DMS53 treated with DMSO at 0.1 percent for 48 hours (cell line): Measurements from ENCODE around the gene AMBP.

Source experiments
- DNase-seq: peaks from one replicate; lab custom pipeline; 2025; ENCODE audit not compliant: unreplicated experiment; lab: John Stamatoyannopoulos, UW

The AMBP gene

GRCh38 chr9:114112778-114113584 lies 34.9 kb upstream of the AMBP start:
- no peak for DNase-seq

GRCh38 chr9:114112325-114112724 lies 34.2 kb upstream of the AMBP start:
- no peak for DNase-seq

DNA sequence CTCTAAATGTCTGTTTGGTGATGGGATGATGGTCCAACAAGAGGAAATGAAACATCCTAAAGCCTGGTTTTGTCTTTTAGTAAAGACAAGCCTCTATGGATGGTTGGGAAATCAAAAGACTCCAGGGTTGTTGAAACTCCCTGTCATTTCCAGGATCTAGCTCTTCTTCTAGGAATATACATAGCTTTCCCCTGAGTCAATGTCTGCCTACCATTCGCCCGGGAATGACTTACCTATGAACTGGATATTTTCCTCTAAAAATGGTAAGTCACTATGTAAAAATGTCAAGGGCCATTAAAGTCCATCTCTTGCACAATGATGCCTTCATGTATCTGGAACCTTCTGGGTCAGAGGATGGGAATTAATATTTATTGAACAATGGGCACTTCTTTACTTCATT lies 32.1 kb upstream of the AMBP start:
- DNase-seq, result no peak

GRCh38 chr9:114109124-114109523 lies 31.0 kb upstream of the AMBP start:
- no peak for DNase-seq

DNA sequence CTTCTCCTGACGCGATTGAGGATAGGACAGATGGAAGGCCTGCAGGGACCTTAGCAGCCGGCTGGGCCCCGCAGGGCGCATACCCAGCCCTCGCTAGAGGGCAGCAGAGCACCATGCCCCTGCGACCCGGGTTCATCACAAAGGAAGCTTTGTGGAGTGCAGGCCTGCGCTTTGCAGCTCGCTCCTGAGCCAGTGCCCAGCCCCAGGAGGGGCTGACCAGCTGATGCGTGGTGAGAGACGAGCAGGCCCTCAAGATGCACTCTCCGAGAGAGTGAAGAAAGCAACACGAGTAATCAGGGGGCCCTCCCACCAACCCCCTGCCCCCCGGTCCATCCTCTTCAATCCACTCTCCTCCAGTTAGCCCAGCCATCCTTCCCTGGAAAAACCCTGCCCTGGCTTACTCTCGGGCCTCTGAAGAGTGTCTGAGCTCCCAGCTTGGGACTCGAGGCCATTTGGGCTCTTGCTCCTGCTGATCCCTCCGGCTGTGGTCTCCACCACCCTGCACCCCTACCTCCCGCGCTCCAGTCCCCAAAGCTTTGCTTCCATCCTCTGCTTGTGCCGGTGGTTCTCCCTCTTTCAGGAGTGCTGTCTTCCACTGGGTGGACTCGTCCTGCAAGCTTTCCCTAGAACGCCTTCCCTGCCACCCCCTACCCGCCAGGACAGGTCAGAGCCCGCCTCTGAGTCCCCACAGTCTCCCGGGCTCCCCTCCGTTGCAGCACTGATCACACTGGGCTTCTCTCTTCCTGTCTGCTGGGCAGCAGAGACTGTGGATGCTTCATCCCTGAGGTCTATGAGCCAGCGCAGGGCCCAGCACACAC lies 30.1 kb upstream of the AMBP start:
- DNase-seq, result peak; percentile 53

DNA sequence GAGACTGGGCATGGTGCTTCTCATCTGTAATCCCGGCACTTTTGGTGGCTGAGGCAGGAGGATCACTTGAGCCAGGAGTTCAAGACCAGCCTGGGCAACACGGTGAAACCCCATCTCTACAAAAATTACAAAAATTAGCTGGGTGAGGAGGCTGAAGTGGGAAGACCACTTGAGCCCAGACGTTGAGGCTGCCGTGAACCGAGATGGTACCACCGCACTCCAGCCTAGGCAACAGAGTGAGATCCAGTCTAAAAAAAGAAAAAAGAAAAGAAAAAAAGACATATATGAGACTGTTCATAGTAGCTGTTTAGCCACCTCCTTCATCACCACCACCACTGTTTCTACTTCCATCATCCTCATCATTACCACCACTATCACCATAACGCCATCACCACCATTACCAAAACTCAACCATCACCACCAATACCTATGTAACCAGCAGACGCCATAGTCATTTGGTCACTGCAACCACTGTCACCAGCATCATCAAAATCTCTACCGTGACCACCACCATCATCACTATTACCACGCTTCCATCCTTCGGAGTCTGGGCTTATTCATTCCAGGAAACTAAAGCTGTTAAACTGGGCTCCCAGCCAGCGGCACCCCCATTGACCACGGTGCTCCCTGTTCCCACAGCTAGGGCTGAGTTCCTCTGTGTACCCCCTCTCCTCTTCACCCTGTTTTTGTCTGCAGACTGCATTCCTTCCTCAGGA lies 29.3 kb upstream of the AMBP start:
- no peak for DNase-seq

- DNase-seq, result no peak
These were observed 27.1 kb upstream of the AMBP start for GRCh38 chr9:114105236-114105635.

DNA sequence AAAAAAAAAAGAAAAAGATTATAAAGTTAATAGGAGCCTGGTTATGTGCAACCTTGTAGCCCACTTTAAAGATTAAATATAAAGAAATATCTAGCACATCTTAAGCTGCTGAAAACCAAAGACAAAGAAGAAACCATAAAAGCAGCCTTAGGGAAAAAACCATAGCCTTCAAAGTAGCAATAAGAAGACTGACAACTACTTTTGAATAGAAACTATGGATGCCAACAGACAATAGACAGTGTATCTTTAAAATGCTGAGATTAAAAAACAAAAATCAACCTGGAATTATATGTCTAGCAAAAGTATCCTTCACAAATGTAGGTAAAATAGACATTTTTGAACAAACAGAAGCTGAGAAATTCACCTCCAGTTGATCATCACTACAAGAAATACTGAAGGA lies 24.4 kb upstream of the AMBP start:
- DNase-seq, result no peak

GRCh38 chr9:114100536-114100935 lies 22.4 kb upstream of the AMBP start:
- no peak for DNase-seq

DNA sequence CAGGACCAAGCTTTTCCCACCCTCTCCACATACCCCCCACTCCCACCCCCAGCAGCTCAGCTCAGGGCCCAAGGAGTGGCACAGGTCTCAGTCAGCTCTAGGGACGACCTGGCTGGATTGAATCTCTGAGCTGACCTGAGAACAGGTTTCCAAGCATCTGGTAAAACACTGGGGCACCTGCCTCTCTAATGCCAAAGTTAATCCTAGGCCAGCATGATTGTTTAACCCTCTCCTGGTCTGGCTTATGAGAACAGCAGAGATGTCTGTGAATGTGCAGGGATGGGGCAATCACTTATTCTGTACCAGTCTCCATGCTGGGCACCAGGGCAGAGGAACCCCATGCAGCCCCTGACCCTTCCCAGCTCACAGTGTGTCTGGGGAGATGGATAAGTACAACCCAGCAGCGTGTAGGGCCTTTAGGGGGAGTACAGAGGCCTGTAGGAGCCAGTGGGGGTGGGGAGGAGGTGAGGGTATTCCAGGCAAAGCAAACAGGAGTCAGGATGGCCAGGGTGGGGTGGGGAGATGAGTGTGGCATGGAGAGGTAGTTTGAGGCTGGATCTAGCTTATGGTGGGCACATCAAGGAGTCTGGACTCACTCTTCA lies 21.7 kb upstream of the AMBP start:
- DNase-seq, result peak; percentile 70

DNA sequence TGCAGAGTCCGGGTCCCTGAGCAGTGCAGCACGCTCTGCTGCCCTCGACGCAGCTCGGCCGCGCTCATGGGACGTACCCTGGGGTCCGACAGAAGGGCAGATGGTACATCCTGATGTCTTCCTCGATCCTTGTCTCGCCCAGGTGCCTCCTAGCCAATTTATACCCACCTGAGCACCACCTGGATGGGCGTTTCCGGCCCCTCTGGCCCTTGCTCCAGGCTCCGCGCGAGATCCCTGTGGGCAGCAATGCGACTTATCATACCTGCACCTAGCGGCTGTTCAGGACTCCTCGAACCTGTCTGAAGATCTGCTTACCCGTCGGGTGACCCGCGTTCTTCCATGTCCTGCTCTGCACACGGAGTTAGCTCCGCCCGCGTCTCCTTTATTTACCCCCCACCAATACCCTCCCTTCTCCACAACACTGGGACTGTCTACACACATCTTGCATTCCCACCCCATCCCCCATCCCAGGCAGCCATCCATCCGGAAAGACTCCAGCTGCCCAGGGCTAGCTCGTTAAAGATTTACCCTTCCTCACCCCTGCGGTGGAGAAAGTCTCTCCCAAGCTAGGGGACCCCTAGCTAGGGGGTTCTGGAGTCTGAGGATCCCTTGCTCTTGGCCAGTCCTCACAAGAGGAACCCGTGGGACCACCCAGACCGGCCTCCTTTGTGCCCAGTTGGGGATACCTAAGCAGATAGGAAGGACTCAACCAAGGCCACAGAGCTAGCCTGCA lies 21.0 kb upstream of the AMBP start, which contains the start of gene KIF12:
TSS of gene KIF12 (minus strand) at position 357 of the 733 bp plus-strand sequence. CDS start at position 341, 16 bp downstream.
- peak; percentile 83 for DNase-seq

DNA sequence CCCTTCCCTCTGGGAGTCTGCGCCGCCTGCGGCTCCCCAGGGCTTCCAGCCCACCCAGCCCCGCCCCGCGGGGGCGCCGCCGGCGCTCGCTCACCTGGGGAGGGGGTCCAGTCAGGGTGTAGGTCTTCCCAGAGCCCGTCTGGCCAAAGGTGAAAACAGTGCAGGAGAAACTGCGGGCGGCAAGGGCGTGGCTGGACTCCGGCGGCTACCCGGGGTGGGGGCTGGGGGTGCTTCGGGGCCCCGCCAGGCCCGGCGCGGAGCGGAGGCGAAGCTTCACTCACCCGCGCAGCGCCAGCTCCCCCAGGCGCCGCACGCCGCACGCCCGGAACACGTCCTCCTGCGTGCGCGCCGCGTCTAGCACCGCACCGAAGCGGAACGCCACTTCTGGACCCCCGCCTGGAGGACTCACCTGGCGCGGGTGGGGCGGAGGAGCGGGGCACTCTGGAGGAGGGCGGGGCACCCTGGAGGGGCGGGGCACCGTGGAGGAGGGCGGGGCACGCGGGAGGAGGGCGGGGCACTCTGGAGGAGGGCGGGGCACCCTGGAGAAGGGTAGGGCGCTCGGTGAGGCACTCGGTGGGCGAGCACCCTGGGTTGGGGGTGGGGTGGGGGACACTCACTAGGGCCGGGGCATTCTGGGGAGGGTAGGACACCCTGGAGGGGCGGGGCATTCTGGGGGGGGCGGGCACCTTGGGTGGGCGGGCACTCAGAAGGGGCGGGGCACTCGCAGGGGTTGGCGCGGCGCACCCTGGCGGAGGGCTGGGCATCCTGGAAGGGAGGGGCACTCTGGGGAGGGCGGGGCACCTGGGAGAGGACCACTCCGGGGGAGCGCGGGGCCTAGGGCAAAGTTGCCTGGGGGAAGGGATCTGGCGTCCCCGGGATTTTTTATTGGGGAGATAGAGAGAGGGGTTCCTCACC lies 20.2 kb upstream of the AMBP start:
- peak; percentile 13 for DNase-seq

DNA sequence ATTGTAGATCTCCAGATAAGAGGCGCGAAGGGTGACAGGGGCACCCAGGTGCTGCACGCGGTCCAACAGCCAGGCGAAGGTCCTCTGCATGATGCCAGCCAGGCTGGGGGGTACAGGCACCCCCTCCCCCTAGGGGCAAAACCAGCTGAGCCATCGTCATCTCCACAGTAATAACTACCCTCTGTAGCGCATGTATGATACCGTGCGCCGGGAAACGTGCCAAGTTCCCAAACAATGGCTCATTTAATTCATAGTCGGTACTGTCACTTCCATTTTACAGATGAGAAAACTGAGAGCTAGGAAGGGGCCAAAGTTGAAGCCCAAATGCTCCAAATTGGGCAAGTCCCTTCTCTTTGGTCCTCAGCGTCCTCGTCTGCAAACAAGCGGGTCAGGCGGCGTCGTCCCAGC lies 19.5 kb upstream of the AMBP start:
- no peak for DNase-seq

DNA sequence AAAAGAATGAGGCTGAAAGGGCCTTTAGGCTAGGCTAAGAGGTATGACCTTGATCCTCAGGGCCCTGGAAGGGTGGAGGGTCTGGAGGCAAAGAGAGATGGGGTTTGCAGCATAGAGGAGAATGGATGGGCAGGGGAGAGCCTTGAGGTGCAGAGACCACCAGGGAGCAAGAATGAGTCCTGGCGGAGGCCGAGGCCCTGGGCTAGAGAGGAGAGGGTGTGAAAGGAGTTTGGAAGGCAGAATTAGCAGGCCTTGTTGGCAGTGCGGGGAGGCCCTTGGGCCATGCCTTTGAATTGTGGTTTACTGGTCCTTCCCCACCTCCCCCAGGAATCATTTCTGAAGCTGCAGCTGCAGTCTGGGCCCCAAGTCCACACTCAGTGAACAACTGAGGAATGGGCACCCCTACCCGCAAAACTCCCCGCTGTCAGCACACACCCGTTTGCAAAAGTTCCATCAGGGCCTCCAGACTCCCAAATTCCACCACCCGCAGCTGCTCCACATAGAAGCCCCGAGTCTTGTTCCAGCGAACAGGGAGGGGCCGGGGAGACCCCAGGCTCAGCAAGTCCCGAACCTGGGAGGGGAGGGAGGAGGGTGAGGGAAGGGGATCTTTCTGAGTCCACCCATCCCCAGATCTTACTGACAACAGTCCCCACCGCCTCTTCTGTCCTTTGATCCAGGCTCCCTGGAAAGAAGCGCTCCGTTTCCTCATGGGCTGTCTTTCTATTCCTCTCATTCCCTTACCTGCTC lies 18.9 kb upstream of the AMBP start:
- DNase-seq, result no peak

DNA sequence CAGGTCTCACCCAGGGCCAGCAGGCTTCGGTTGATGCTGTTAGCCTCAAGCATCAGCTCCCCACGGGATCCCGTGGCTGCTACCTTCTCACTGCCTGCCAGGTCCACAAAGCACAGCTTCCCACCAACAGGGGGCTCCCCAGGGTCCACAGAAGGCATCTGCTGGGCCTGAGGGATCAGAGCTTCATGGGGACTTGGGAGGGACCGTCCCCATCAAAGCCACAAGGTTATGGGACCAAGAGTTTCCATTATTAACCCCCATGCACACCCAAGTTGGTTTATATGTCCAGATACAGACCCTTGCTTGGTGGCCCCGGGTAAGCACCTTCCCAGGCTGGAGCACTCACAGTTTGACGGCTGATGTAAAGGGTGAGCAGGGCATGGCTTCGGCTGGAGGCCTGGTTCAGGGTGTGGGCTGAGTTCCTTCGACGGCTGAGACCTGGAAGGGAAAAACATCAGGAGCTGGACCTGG lies 18.0 kb upstream of the AMBP start:
- no peak for DNase-seq

DNA sequence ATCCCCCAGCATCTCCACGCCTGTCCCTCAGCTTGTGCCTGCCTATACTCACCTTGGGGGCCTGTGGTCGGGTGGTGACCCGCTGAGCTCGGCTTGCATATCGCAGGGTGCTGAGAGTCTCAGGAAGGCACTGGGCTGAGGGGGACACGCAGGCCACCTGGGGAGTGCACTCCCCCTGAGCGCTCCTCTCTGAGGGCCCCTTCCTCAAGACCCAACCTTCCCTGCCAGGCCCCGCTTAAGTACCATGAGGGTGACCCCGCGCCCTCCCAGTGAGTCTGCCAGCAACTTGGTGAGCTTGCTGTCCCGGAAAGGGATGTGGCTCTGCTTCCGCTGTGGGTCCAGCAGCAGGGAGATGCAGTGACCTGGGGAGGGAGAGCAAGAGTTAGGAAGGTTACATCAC lies 16.9 kb upstream of the AMBP start:
- no peak for DNase-seq

- no peak for DNase-seq
These were observed 15.8 kb upstream of the AMBP start for GRCh38 chr9:114093761-114094505.

- no peak for DNase-seq
These were observed 15.0 kb upstream of the AMBP start for GRCh38 chr9:114093031-114093471.
